ENCODE results near the gene TBC1D2. TPM values are rescaled to one million over a fixed set of nuclear protein-coding genes. Genes with fewer than 3 reads are reported as not detected.

The TBC1D2 gene
- total RNA-seq, 4 donors from 2014 or later: 2.5 to 10.9 (median 7.5) TPM

DNA sequence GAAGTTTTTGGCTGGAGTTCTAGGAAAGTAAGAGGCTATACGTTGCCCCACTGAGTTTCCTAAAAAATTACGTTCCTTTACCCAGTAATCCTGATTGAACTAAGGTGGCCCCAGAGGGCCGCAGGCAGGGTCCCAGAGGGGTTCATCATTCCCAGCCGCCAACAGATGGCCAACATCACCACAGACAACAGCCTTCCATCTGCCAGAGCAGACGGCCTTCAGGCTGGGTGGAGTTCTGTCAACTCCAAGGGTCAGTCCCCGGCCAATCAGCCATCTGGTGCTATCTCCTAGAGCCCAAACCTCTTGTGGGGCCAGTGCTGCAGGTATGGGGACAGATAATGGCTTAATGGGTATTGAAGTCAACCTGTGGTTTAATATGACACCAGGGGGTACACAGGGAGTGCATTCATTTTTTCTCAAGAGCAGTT lies 30.4 kb downstream of the TBC1D2 start:
- no peak overlapping the region for H3K27ac ChIP-seq
- H3K4me1 ChIP-seq: no peaks in the 10 kb centered on the region
- DNase-seq: no peak
- H3K36me3 ChIP-seq: no peaks in the 10 kb centered on the region
- no peaks in the 10 kb centered on the region for H3K27me3 ChIP-seq
- intact Hi-C loops (cut with DNase I; ENCODE audit: low total_unique reads): no loop called here
- H3K4me3 ChIP-seq: no peak overlapping the region
- no peaks in the 10 kb centered on the region for H3K9me3 ChIP-seq
- no peak for TF ChIP-seq POLR2A (IDR thresholded peaks at IDR 0.05)
- TF ChIP-seq, protein P1, sequence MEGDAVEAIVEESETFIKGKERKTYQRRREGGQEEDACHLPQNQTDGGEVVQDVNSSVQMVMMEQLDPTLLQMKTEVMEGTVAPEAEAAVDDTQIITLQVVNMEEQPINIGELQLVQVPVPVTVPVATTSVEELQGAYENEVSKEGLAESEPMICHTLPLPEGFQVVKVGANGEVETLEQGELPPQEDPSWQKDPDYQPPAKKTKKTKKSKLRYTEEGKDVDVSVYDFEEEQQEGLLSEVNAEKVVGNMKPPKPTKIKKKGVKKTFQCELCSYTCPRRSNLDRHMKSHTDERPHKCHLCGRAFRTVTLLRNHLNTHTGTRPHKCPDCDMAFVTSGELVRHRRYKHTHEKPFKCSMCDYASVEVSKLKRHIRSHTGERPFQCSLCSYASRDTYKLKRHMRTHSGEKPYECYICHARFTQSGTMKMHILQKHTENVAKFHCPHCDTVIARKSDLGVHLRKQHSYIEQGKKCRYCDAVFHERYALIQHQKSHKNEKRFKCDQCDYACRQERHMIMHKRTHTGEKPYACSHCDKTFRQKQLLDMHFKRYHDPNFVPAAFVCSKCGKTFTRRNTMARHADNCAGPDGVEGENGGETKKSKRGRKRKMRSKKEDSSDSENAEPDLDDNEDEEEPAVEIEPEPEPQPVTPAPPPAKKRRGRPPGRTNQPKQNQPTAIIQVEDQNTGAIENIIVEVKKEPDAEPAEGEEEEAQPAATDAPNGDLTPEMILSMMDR (IDR thresholded peaks at IDR 0.05): no peak

- intact Hi-C loops (cut with DNase I; ENCODE audit: low total_unique reads): no loop called here
- H3K4me1 ChIP-seq: no peaks in the 10 kb centered on the region
- H3K9me3 ChIP-seq: no peaks in the 10 kb centered on the region
- H3K36me3 ChIP-seq: no peaks in the 10 kb centered on the region
- H3K27me3 ChIP-seq: no peaks in the 10 kb centered on the region
- no peak for DNase-seq
- no peak overlapping the region for H3K27ac ChIP-seq
- TF ChIP-seq, protein P1 (IDR thresholded peaks at IDR 0.05): no peak
- no peak for TF ChIP-seq POLR2A (IDR thresholded peaks at IDR 0.05)
- H3K4me3 ChIP-seq: no peak overlapping the region
Observed at GRCh38 chr9:98222885-98223691, 32.4 kb downstream of the TBC1D2 start.

- Histone ChIP-seq H3K4me3 (no peak overlapping the region), H3K9me3 (no peaks in the 10 kb centered on the region), H3K27ac (no peak overlapping the region), H3K27me3 (no peaks in the 10 kb centered on the region), H3K4me1 (no peaks in the 10 kb centered on the region), H3K36me3 (no peaks in the 10 kb centered on the region)
- intact Hi-C loops (cut with DNase I; ENCODE audit: low total_unique reads): no loop called here
- DNase-seq: no peak
- TF ChIP-seq, protein P1 (IDR thresholded peaks at IDR 0.05): no peak
- TF ChIP-seq POLR2A (IDR thresholded peaks at IDR 0.05): no peak
Observed at GRCh38 chr9:98220911-98221310, 34.5 kb downstream of the TBC1D2 start.

DNA sequence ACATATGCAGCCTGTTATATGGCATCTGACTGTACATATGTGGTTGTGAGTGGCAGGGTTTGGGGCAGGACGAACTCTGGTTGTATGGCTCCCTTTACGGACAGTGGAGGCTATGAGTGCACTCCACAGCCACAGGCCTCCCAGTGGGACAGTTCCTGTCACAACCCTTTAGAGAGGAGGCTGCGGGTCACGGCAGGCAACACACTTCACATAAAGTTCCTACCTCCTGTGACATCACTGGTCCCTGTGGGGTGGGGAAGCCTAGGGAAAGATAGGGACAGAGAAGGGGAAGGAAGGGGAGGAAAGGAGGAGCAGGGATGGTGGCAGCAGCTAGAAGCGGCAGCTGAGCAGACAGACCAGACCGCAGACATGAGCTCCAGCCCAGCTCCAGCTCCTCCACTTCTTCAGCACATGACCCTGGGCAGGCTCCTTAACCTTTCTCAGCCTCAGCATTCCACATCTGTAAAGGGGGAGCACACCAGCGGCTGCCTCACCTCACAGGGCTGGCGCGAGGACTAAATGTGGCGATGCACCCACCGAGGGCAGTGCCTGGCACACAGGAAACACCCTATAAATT lies 35.6 kb downstream of the TBC1D2 start:
- Histone ChIP-seq H3K27ac (no peak overlapping the region), H3K27me3 (no peaks in the 10 kb centered on the region), H3K36me3 (no peaks in the 10 kb centered on the region), H3K9me3 (no peaks in the 10 kb centered on the region), H3K4me1 (no peaks in the 10 kb centered on the region), H3K4me3 (no peak overlapping the region)
- intact Hi-C loops (cut with DNase I; ENCODE audit: low total_unique reads): no loop called here
- TF ChIP-seq, protein P1 (IDR thresholded peaks at IDR 0.05): no peak
- TF ChIP-seq POLR2A (IDR thresholded peaks at IDR 0.05): no peak
- DNase-seq: no peak

DNA sequence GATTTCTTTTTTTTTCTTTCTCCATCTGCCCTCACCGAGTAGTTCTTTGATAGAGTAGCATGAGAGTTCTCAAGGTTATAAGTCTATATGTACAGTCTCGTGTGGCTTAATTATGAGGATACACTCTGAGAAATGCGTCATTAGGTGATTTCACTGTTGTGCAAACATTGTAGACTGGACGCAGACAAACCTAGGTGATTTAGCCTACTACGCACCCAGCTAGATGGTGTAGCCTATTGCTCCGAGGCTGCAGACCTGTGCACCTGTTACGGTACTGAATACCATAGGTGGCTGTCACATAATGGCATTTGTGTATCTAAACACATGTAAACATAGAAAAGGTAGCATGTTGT lies 36.1 kb downstream of the TBC1D2 start:
- intact Hi-C loops (cut with DNase I; ENCODE audit: low total_unique reads): no loop called here
- H3K36me3 ChIP-seq: no peaks in the 10 kb centered on the region
- no peak overlapping the region for H3K4me3 ChIP-seq
- no peaks in the 10 kb centered on the region for H3K27me3 ChIP-seq
- no peaks in the 10 kb centered on the region for H3K9me3 ChIP-seq
- no peak for DNase-seq
- no peaks in the 10 kb centered on the region for H3K4me1 ChIP-seq
- TF ChIP-seq, protein P1 (IDR thresholded peaks at IDR 0.05): no peak
- TF ChIP-seq POLR2A (IDR thresholded peaks at IDR 0.05): no peak
- H3K27ac ChIP-seq: no peak overlapping the region

All from uterus (tissue), 4 donors.